SK-N-MC (cell line): Measurements from ENCODE around the gene NFATC1.

Source experiments
- DNase-seq: peaks from one replicate; pipeline ENCODE4 v3.0.0-alpha.2; 2011; ENCODE audit warnings: low read depth, low spot score
- H3K27ac ChIP-seq: fragments of 200-600 bp; sonication (generic); 2 replicates; pipeline ENCODE4 v1.5.1; 2016; ENCODE audit warnings: mixed run types
- H3K36me3 ChIP-seq: fragments of 200-600 bp; sonication (generic); 2 replicates; pipeline ENCODE4 v1.6.1; 2017; ENCODE audit warnings: antibody characterized with exemption, low read length, mixed read lengths; ENCODE audit not compliant: insufficient read depth
- H3K4me3 ChIP-seq: fragments of 200-600 bp; sonication (generic); 2 replicates; pipeline ENCODE4 v1.5.1; 2016
- H3K9ac ChIP-seq: fragments of 200-600 bp; sonication (generic); 2 replicates; pipeline ENCODE4 v1.8.0; 2017; ENCODE audit warnings: mixed run types, mixed read lengths; ENCODE audit not compliant: insufficient read length
- H3K9me3 ChIP-seq: fragments of 200-600 bp; sonication (generic); 2 replicates; pipeline ENCODE4 v1.6.1; 2017; ENCODE audit warnings: low read depth, mild to moderate bottlenecking, antibody characterized with exemption, low read length, moderate library complexity, mixed read lengths
- EZH2 ChIP-seq: fragments of 200-600 bp; sonication (generic); IDR thresholded peaks from one replicate; pipeline ENCODE4 v1.6.1; 2017; ENCODE audit warnings: antibody characterized with exemption
- FOXP2 ChIP-seq: optimal IDR thresholded peaks from 2 replicates; pipeline ENCODE3; 2011; ENCODE audit warnings: mild to moderate bottlenecking, moderate library complexity; ENCODE audit not compliant: insufficient read depth; ENCODE audit errors: extremely low read length, control extremely low read depth
- POLR2AphosphoS5 ChIP-seq: IDR thresholded peaks from 2 replicates; pipeline ENCODE4 v1.6.1; 2012; ENCODE audit warnings: mild to moderate bottlenecking, low read depth, low read length, borderline replicate concordance

The NFATC1 gene

GRCh38 chr18:79360933-79361332, 34.8 kb upstream of the NFATC1 start:
- Histone ChIP-seq H3K27ac (no peak overlapping the region), H3K36me3 (no peaks in the 10 kb centered on the region), H3K9ac (no peak overlapping the region), H3K9me3 (no peaks in the 10 kb centered on the region), H3K4me3 (no peak overlapping the region)
- no peak for TF ChIP-seq POLR2AphosphoS5
- TF ChIP-seq EZH2: no peak
- no peak for TF ChIP-seq FOXP2
- no peak for DNase-seq

GRCh38 chr18:79361766-79362522, 33.8 kb upstream of the NFATC1 start:
- Histone ChIP-seq H3K9me3 (no peaks in the 10 kb centered on the region), H3K9ac (no peak overlapping the region), H3K27ac (no peak overlapping the region), H3K36me3 (no peaks in the 10 kb centered on the region), H3K4me3 (no peak overlapping the region)
- DNase-seq: no peak
- TF ChIP-seq EZH2 (no peak), FOXP2 (no peak), POLR2AphosphoS5 (no peak)

- no peaks in the 10 kb centered on the region for H3K36me3 ChIP-seq
- H3K9me3 ChIP-seq: no peaks in the 10 kb centered on the region
- H3K4me3 ChIP-seq: no peak overlapping the region
- TF ChIP-seq POLR2AphosphoS5: no peak
- TF ChIP-seq EZH2: no peak
- no peak for TF ChIP-seq FOXP2
- DNase-seq: no peak
- no peak overlapping the region for H3K27ac ChIP-seq
- H3K9ac ChIP-seq: no peak overlapping the region
Measured at GRCh38 chr18:79365701-79366100, 30.0 kb upstream of the NFATC1 start.

- Histone ChIP-seq H3K36me3 (no peaks in the 10 kb centered on the region), H3K27ac (no peak overlapping the region), H3K9me3 (no peaks in the 10 kb centered on the region), H3K9ac (no peak overlapping the region), H3K4me3 (no peak overlapping the region)
- peak; percentile 8 for DNase-seq
- TF ChIP-seq POLR2AphosphoS5 (no peak), FOXP2 (peak; percentile 70), EZH2 (no peak)
Measured at GRCh38 chr18:79366177-79367094, 29.3 kb upstream of the NFATC1 start.

- Histone ChIP-seq H3K9ac (no peak overlapping the region), H3K36me3 (no peaks in the 10 kb centered on the region), H3K4me3 (no peak overlapping the region), H3K9me3 (no peaks in the 10 kb centered on the region), H3K27ac (no peak overlapping the region)
- TF ChIP-seq EZH2 (no peak), POLR2AphosphoS5 (no peak), FOXP2 (no peak)
- no peak for DNase-seq
Measured at GRCh38 chr18:79367480-79367879, 28.2 kb upstream of the NFATC1 start.

GRCh38 chr18:79367989-79368388, 27.7 kb upstream of the NFATC1 start:
- Histone ChIP-seq H3K27ac (no peak overlapping the region), H3K9ac (no peak overlapping the region), H3K4me3 (no peak overlapping the region), H3K36me3 (no peaks in the 10 kb centered on the region), H3K9me3 (no peaks in the 10 kb centered on the region)
- DNase-seq: no peak
- TF ChIP-seq FOXP2 (no peak), POLR2AphosphoS5 (no peak), EZH2 (no peak)

- no peak overlapping the region for H3K4me3 ChIP-seq
- H3K9me3 ChIP-seq: no peaks in the 10 kb centered on the region
- H3K27ac ChIP-seq: no peak overlapping the region
- TF ChIP-seq FOXP2 (no peak), EZH2 (no peak), POLR2AphosphoS5 (no peak)
- no peak overlapping the region for H3K9ac ChIP-seq
- no peak for DNase-seq
- no peaks in the 10 kb centered on the region for H3K36me3 ChIP-seq
Measured at GRCh38 chr18:79368681-79369080, 27.0 kb upstream of the NFATC1 start.

GRCh38 chr18:79371561-79372121, 24.1 kb upstream of the NFATC1 start:
- H3K27ac ChIP-seq: no peak overlapping the region
- DNase-seq: no peak
- no peak overlapping the region for H3K9ac ChIP-seq
- no peaks in the 10 kb centered on the region for H3K9me3 ChIP-seq
- H3K4me3 ChIP-seq: no peak overlapping the region
- no peak for TF ChIP-seq EZH2
- no peak for TF ChIP-seq POLR2AphosphoS5
- TF ChIP-seq FOXP2: no peak
- no peaks in the 10 kb centered on the region for H3K36me3 ChIP-seq

- Histone ChIP-seq H3K36me3 (no peaks in the 10 kb centered on the region), H3K9me3 (no peaks in the 10 kb centered on the region), H3K4me3 (no peak overlapping the region), H3K9ac (no peak overlapping the region), H3K27ac (no peak overlapping the region)
- DNase-seq: no peak
- TF ChIP-seq FOXP2: no peak
- no peak for TF ChIP-seq POLR2AphosphoS5
- TF ChIP-seq EZH2: no peak
Measured at GRCh38 chr18:79372461-79372860, 23.3 kb upstream of the NFATC1 start.
